GM12878 (cell line): ENCODE data around the gene DACH2. TPM values are rescaled to one million over a fixed set of nuclear protein-coding genes. Genes with fewer than 3 reads are reported as not detected.

Experiments
- ATAC-seq: fragments of 200-7000 bp; cut with Tn5 transposase; 3 replicates; pipeline ENCODE4 v1.9.1; 2020; ENCODE audit warnings: mild to moderate bottlenecking, moderate library complexity
- BruUV-seq: library from RNA; stranded (reverse); fragments of 400-500 nt; replicated peaks from 2 replicates; lab custom pipeline; 2021; lab: Mats Ljungman, UMichigan
- CTCF ChIA-PET: fragments of 300-600 bp; sonication (Branson Sonifier 250); formaldehyde crosslinking; extraction: SDS; loops from one replicate; lab custom pipeline; 2021; ENCODE audit warnings: inconsistent platforms; lab: Yijun Ruan, JAX
- POLR2A ChIA-PET: fragments of 350-600 bp; formaldehyde crosslinking; extraction: SDS; loops from one replicate; lab custom pipeline; 2021; ENCODE audit warnings: inconsistent platforms; lab: Charles Lee
- RAD21 ChIA-PET: fragments of 300-600 bp; sonication (Branson Sonifier 250); formaldehyde crosslinking; loops from one replicate; lab custom pipeline; 2023; ENCODE audit warnings: antibody characterized with exemption; ENCODE audit not compliant: unreplicated experiment; lab: Charles Lee
- SMC1A ChIA-PET: fragments of 300-600 bp; sonication (Branson Sonifier 250); formaldehyde crosslinking; loops from one replicate; lab custom pipeline; 2023; ENCODE audit not compliant: unreplicated experiment, uncharacterized antibody; lab: Charles Lee
- DNase-seq: peaks from one replicate; pipeline ENCODE4 v3.0.0-alpha.2; 2011; ENCODE audit warnings: low read depth, low spot score
- FAIRE-seq: peaks from 3 replicates; lab custom pipeline; 2011; peaks lifted over from hg19 to GRCh38; lab: Jason Lieb, UNC
- H2AFZ ChIP-seq: 2 replicates; pipeline ENCODE4 v1.6.0; 2011; ENCODE audit warnings: low read depth, low read length, control low read depth; ENCODE audit not compliant: control insufficient read depth
- H3K27ac ChIP-seq: 2 replicates; pipeline ENCODE4 v1.5.1; 2011; ENCODE audit warnings: control low read depth; ENCODE audit not compliant: control insufficient read depth, insufficient read depth
- H3K27me3 ChIP-seq, 2 experiments: replicated peaks in 1 of 2; 2 replicates each; pipeline versions ENCODE4 v1.6.0 to v1.6.1; 2011; ENCODE audit warnings: low read length in 1 of 2; ENCODE audit not compliant: control insufficient read depth in 2 of 2, insufficient read depth in 2 of 2
- H3K36me3 ChIP-seq, 2 experiments: 2 replicates each; pipeline ENCODE4 v1.5.1; 2011; ENCODE audit warnings: low read length in 1 of 2; ENCODE audit not compliant: control insufficient read depth in 2 of 2, insufficient read depth in 2 of 2
- H3K4me1 ChIP-seq: 2 replicates; pipeline ENCODE4 v1.6.1; 2011; ENCODE audit warnings: mild to moderate bottlenecking, low read length, moderate library complexity, mixed read lengths; ENCODE audit not compliant: control insufficient read depth, insufficient read depth
- H3K4me2 ChIP-seq: 2 replicates; pipeline ENCODE4 v1.6.0; 2011; ENCODE audit warnings: control low read depth; ENCODE audit not compliant: control insufficient read depth, insufficient read depth
- H3K4me3 ChIP-seq: fragments of 200-600 bp; sonication (generic); 2 replicates; pipeline ENCODE4 v1.5.1; 2016
- H3K79me2 ChIP-seq: 2 replicates; pipeline ENCODE4 v1.6.0; 2011; ENCODE audit warnings: low read length; ENCODE audit not compliant: control insufficient read depth, insufficient read depth
- H3K9ac ChIP-seq: 2 replicates; pipeline ENCODE4 v1.8.0; 2011; ENCODE audit warnings: low read length, control low read depth, mixed read lengths; ENCODE audit not compliant: control insufficient read depth, insufficient read depth
- H3K9me3 ChIP-seq: replicated peaks from 3 replicates; pipeline ENCODE4 v1.5.1; 2011; ENCODE audit warnings: mild to moderate bottlenecking, low read length; ENCODE audit not compliant: control insufficient read depth, insufficient read depth
- H4K20me1 ChIP-seq: 2 replicates; pipeline ENCODE4 v1.6.0; 2011; ENCODE audit not compliant: control insufficient read depth, insufficient read depth
- FOS ChIP-seq: IDR thresholded peaks from 3 replicates; pipeline ENCODE4 v1.6.1; 2011; ENCODE audit warnings: borderline replicate concordance; ENCODE audit not compliant: insufficient read length; ENCODE audit errors: extremely low read depth
- NFIC ChIP-seq: IDR thresholded peaks from 2 replicates; pipeline ENCODE4 v1.6.1; 2012; ENCODE audit warnings: low read depth, mild to moderate bottlenecking, inconsistent platforms, low read length, moderate library complexity
- PAX5 ChIP-seq: IDR thresholded peaks from 2 replicates; pipeline ENCODE4 v1.6.1; 2011; ENCODE audit warnings: low read depth, low read length, borderline replicate concordance
- PAX8 ChIP-seq: fragments of 450-650 bp; IDR thresholded peaks from 2 replicates; pipeline ENCODE4 v1.6.1; 2017; ENCODE audit warnings: mild to moderate bottlenecking, moderate library complexity
- SKIL ChIP-seq: fragments of 450-650 bp; IDR thresholded peaks from 2 replicates; pipeline ENCODE4 v1.6.1; 2017; ENCODE audit warnings: mild to moderate bottlenecking, low read depth, inconsistent platforms; ENCODE audit not compliant: poor library complexity, severe bottlenecking
- SMAD5 ChIP-seq: IDR thresholded peaks from 2 replicates; pipeline ENCODE4 v1.6.1; 2016; ENCODE audit warnings: antibody characterized with exemption, low read depth
- STAT1 ChIP-seq: fragments of 450-650 bp; conservative IDR thresholded peaks from 2 replicates; pipeline ENCODE4 v1.6.1; 2014; ENCODE audit warnings: antibody characterized with exemption, mild to moderate bottlenecking
- TCF3 ChIP-seq: IDR thresholded peaks from 2 replicates; pipeline ENCODE4 v1.6.1; 2012; ENCODE audit warnings: low read depth, mild to moderate bottlenecking, low read length, borderline replicate concordance; ENCODE audit not compliant: insufficient read depth
- ZBTB40 ChIP-seq: fragments of 450-650 bp; IDR thresholded peaks from 2 replicates; pipeline ENCODE4 v1.6.1; 2016; ENCODE audit warnings: mild to moderate bottlenecking, moderate library complexity, borderline replicate concordance
- ZSCAN29 ChIP-seq: fragments of 450-650 bp; IDR thresholded peaks from 2 replicates; pipeline ENCODE4 v1.6.1; 2017; ENCODE audit warnings: mild to moderate bottlenecking, moderate library complexity
- WGBS: methylation state at CpG from one replicate; pipeline ENCODE4 v1.1.6; 2016; ENCODE audit warnings: low lambda C conversion rate; ENCODE audit not compliant: insufficient replicate concordance, insufficient coverage; ENCODE audit errors: missing lambda C conversion rate; 5-methylcytosine and 5-hydroxymethylcytosine counted together
- in situ Hi-C: fragments of 300-500 bp; cut with MboI; formaldehyde crosslinking; loops from 9 replicates; pipeline ENCODE4 v1.14.3; 2018; ENCODE audit warnings: mixed read lengths
- intact Hi-C: fragments of 100-400 bp; cut with micrococcal nuclease; formaldehyde crosslinking; loops from one replicate; pipeline ENCODE4 v1.14.2; 2022; ENCODE audit not compliant: unreplicated experiment
- polyA plus RNA-seq, 11 experiments: library from polyadenylated mRNA; depleted of rRNA in 4 of 11; unstranded in 6 of 11; stranded (reverse) in 5 of 11; fragments of >200 nt; fragmentation: Nextera tagmentation in 4 of 11; fragmentation: Illumina TruSeq in 1 of 11; extraction: Ambion mirVana in 4 of 11; extraction: Trizol in 1 of 11; gene quantifications; 1 replicate in 1 of 11; 2 replicates in 10 of 11; pipeline versions ENCODE4 v1.2.1 to v1.2.3, GENCODE V29; 2011 to 2016; ENCODE audit warnings: inconsistent platforms in 2 of 11, missing spikeins in 2 of 11, low read depth in 1 of 11
- total RNA-seq, 4 experiments: library from RNA; depleted of rRNA in 3 of 4; stranded (reverse); fragments of >200 nt in 3 of 4; fragmentation: Illumina TruSeq in 1 of 4; extraction: Trizol in 1 of 4; gene quantifications; 2 replicates each; pipeline versions ENCODE4 v1.2.1 to v1.2.3, GENCODE V29; 2013 to 2021
- TF ChIP-seq, protein P1 (sequence below): fragments of 450-650 bp; formaldehyde crosslinking; IDR thresholded peaks from 2 replicates; pipeline ENCODE4 v1.5.0; 2022; ENCODE audit warnings: mild to moderate bottlenecking, missing genetic modification characterization

The DACH2 gene
- total and polyA plus RNA-seq, 10 of the 15 experiments (the other 5 are each of a cell fraction or from before 2014, with no cell fraction given): 0.03 to 0.19 (median 0.07) TPM; not detected in 6

DNA sequence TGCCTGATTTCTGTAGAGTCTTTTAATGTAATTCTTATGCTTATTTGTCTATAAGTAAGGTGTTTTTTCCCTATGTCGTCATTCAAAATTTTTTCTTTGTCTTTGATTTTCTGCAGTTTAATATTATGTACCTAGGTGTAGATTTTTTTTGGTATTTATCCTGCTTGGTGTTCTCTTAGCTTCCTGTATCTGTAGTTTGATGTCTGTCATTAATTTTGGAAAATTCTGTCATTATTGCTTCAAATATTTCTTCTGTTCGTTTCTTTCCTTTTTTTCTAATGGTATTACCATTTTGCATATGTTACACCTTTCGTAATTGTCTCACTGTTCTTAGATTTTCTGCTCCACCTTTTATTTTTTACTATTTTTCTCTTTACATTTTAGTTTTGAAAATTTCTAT is 696.9 kb downstream of the DACH2 start:
- H3K4me2 ChIP-seq: no peak overlapping the region
- TF ChIP-seq PAX8 (no peak), PAX5 (no peak), ZSCAN29 (no peak), TCF3 (no peak), ZBTB40 (no peak), SKIL (no peak), SMAD5 (no peak), FOS (no peak), STAT1 (no peak), NFIC (no peak)
- TF ChIP-seq, protein P1, sequence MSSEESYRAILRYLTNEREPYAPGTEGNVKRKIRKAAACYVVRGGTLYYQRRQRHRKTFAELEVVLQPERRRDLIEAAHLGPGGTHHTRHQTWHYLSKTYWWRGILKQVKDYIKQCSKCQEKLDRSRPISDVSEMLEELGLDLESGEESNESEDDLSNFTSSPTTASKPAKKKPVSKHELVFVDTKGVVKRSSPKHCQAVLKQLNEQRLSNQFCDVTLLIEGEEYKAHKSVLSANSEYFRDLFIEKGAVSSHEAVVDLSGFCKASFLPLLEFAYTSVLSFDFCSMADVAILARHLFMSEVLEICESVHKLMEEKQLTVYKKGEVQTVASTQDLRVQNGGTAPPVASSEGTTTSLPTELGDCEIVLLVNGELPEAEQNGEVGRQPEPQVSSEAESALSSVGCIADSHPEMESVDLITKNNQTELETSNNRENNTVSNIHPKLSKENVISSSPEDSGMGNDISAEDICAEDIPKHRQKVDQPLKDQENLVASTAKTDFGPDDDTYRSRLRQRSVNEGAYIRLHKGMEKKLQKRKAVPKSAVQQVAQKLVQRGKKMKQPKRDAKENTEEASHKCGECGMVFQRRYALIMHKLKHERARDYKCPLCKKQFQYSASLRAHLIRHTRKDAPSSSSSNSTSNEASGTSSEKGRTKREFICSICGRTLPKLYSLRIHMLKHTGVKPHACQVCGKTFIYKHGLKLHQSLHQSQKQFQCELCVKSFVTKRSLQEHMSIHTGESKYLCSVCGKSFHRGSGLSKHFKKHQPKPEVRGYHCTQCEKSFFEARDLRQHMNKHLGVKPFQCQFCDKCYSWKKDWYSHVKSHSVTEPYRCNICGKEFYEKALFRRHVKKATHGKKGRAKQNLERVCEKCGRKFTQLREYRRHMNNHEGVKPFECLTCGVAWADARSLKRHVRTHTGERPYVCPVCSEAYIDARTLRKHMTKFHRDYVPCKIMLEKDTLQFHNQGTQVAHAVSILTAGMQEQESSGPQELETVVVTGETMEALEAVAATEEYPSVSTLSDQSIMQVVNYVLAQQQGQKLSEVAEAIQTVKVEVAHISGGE (CRISPR knock-in tag): no peak
- WGBS: 13% methylated on average over 3 of the region's 3 CpGs
- ChIA-PET RAD21 (no interaction called here), SMC1A (no interaction called here), CTCF (no interaction called here), POLR2A (no interaction called here)
- intact Hi-C loops: no loop called here
- no peak overlapping the region for H3K9ac ChIP-seq
- no peak overlapping the region for H3K4me3 ChIP-seq
- DNase-seq: no peak
- H2AFZ ChIP-seq: no peak overlapping the region
- BruUV-seq: no TSS peak
- no peaks in the 10 kb centered on the region for H3K79me2 ChIP-seq
- H3K36me3 ChIP-seq: no peaks in the 10 kb centered on the region
- H3K4me1 ChIP-seq: no peaks in the 10 kb centered on the region
- no peaks in the 10 kb centered on the region for H4K20me1 ChIP-seq
- H3K27me3 ChIP-seq: no peaks in the 10 kb centered on the region
- no peak for ATAC-seq
- no peak overlapping the region for H3K27ac ChIP-seq
- FAIRE-seq: no peak
- no peaks in the 10 kb centered on the region for H3K9me3 ChIP-seq
- in situ Hi-C loops: no loop called here
